SHP77 treated with DMSO at 0.1 percent for 48 hours (cell line): Measurements from ENCODE around the gene NIPA2.

Source experiments
- DNase-seq: peaks from one replicate; lab custom pipeline; 2025; lab: John Stamatoyannopoulos, UW

NIPA2 gene

DNA sequence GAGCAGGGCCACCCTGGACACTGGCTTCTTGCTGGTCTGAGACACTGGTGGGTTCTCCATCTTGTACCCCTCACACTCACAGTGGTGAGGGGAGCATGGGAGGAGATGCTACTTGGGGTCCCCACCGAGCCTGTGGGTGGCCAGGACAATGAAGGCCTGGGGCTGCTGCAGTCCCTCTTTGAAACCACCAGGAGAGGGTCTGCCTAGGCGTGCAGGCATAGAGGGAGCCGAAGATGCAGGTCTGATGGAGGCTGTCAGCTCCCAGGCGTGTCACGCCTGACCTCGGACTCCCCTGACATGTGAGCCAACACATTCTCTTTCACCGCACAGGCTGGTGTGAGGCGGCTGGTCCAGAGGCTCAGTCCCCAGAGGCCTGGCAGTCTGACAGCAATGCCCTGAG is 39.1 kb downstream of the NIPA2 start:
- no peak for DNase-seq

DNA sequence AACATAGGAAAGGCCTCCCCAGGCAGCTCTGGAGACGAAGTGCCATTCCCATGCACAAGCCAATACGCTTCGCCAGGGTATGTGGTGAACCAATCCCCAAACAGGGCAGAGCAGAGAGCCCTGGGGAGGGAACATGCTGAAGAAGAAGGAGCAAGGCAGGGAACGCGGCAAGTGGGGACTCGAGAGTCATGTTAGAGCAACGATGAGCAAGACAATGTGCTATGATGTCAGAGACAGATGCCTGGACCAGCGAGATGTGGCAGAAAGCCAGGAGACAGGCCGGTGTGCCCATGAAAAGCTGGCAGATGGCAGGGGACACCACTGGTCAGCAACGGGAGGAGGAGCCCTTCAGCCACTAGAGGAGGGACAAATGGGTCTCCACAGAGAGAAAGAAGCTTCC is 39.6 kb downstream of the NIPA2 start:
- peak; percentile 74 for DNase-seq

DNA sequence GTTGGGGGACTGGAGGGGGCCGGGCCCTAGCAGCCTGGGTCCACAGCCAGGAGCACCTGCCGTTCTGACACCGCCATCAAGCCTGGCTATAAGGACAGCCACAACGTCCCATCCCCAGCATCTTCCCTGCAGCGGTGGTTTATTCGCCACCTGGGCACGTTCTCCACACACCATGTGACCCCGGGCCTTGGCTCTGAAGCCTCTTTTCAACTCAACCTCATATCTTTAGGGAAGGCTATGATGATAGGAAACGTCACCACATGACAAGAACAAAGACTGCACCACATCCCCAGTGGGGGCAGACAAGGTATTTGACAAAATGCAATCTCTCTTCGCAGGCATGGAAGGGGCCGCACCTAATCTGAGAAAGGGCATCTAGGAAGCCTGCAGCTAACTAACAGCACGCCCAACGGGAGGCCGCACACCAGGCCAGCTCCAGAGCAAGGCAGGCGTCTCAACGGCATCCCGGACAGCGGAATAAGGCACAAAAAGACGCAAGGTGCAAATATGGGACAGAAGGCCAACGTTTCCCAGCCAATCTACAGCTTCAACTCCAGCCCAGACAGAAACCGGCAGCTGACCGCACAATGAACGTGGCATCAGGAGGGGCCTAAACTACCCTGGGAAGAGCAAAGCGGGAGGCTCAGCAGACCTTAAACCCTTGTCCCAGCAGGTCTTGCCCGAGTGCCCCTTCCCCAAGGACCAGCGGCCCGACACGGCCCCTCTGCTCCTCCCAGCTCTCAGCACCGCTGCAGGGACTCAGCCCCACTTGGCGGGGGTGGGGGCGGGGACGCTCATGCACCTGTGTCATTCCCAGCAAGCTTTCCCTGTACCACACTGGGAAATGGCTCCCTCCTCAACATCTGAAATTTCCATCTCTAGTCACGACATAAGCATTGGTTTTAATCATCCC is 41.9 kb downstream of the NIPA2 start:
- no peak for DNase-seq

DNA sequence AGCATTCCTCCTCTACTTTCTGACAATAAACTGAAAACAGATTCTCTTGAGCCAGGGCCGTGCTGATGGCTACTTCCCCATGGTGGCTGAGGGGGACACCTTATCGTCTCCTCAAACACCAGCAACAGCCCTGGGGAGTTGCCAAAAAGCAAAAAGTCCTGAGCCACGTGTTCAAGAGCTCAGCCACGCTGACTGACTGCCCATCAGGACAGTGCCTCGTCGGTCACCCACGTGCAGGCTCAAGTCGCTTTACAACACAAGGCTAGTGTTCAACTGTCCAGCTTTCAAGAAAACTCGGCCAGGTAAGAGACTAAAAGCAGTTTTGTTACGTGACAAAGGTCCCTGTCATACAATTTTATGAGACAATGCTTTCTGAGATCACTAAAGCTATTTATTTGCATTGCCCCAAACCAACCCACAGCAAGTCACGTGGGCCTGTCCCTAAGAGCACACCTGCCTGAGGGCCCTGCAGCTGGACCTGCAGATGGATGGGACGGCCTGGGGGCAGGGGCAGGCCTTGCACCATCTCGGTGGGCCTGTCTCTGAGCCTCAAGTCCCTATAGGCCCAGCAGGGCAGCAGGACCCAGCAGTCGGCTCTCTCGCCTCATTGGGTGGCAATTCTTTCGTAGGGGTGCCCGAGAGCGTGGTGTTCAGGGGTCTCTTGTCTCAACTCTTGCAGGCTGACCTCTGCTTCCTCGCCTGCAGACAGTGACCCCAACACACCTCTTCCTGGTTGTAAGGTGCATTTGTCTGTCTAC is 42.7 kb downstream of the NIPA2 start:
- DNase-seq = no peak

DNA sequence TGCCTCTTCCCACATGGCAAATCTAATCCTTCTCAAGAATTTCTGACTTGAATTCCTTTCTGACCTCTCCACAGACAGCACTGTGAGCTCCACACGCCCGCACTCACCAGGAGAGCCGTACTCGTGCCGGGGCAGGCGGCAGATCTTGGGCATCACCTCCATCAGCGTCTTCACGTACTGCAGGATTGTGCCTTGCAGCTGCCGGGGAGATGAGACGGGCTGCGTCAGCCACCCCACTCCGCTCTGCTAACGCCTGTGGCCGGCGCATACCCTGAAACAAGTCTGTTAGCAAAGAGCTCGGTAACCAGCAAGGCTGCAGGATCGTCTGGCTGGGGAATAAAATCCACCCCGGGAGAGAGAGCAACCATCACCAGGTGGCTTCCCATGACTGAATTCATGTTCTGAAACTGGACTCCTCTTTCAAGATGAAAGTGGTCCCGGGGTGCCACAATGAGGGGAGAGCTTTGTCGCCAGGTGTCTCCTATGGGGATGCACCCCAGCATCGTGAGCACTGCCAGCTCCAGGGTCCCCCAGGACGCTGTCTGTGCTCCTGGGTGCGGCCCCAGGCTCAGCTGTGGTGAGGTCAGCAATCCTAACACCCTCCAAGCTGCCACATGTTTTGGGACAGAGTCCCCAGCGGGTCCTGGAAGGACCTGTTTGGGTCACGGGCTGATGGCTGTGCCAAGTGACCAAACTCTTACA is 43.4 kb downstream of the NIPA2 start:
- DNase-seq = no peak

DNA sequence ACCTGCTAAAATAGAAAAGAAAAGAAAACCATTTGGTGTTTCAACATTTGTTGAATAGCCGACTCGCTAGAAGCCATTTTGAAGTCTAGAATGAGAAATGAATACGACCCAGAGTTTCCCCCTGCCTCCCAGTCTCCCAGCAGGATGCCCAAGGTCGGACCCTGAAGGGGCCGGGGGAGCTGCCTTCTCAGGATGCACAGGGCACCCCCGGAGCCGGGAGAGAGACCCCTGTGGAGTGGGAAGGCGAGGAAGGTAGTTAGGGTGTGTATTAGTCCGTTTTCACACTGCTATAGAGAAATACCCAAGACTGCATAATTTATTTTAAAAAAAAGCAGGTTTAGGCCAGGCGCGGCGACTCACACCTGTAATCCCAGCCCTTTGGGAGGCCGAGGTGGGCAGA is 44.7 kb downstream of the NIPA2 start:
- DNase-seq = no peak

DNA sequence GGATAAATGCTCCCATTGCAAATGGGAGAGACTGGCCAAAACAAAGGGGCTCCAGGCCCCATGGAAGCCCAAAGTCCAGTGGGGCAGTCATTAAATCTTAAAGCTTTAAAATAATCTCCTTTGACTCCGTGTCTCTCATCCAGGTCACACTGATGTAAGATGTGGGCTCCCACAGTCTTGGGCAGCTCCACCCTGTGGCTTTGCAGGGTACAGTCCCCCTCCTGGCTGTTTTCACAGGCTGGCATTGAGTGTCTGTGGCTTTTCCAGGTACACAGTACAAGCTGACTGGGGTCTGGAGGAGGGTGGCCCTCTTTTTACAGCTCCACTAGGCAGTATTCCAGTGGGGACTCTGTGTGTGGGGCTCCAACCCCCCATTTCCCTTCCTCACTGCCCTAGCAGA is 45.9 kb downstream of the NIPA2 start:
- DNase-seq = no peak

DNA sequence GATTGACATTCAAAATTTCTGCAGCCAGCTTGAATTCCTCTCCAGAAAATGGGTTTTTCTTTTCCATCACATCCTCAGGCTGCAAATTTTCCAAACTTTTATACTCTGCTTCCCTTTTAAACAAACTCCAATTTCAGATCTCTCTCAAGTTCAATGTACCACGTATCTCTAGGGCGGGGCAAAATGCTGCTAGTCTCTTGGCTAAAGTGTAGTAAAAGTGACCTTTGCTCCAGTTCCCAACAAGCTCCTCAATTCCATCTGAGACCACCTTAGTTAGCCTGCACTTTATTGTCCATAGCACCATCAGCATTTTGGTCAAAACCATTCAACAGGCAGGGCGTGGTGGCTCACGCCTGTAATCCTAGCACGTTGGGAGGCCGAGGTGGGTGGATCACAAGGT is 46.7 kb downstream of the NIPA2 start:
- DNase-seq = no peak

DNA sequence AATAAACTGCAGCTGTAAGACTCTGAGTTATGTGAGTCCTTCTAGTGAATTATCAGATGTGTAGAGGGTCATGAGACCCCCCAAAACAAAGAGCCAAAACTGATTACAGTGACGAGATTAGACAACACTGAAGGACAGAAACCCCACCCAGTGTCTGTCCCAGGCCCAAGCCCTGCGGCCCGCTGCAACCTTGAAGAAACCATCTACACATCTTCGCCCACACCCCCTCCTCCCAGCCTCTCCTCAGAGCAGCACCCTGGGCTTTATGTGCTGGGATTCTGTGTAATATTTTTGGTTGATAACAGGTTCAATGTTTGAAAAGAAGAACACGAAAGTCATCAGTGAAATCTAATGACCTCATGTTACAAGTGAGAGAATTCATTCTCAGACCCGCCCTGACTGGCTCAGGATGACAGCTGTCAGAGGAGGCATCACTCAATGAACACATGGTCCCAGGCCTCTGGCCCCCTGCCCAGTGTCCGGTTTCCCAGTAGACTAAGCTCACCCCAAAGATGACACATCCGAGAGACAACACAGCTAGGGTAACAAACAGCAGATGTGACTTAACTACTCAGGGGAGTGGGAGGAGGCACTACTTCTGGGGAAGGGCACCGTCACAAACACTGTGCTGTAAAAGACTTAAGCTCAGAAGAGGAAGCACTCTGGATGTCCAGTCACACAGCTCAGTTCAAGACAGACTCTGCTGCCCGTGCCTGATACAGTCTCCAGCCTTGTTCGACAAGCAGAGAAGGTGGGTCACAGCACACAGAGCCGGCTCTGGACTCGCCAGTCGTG is 48.9 kb downstream of the NIPA2 start:
- DNase-seq = no peak

DNA sequence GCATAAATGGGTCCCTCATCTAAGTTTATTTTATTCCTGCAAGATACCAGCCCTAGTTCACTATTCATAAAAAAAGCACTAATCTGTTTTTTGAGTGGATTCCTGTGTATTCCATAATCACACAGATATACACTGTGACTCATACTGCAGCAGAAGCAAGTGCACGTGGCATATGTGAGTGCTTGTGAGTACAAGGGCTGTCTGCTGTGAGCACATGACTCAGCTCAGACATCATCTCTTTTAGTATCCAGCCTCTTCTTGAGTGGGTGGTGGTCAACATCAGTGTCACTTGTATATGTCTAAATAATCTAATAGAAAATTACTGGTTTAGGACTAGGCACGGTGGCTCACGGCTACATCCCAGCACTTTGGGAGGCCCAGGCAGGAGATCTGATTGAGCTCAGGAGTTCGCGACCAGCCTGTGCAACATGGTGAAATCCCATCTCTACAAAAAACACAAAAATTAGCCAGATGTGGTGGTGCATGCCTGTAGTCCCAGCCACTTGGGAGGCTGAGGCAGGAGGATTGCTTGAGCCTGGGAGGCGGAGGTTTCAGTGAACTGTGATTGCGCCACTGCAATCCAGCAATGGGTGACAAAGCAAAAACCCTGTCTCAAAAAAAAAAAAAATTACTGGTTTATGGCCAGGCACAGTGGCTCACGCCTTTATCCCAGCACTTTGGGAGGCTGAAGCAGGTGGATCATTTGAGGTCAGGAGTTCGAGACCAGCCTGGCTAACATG is 49.8 kb downstream of the NIPA2 start:
- DNase-seq = no peak

DNA sequence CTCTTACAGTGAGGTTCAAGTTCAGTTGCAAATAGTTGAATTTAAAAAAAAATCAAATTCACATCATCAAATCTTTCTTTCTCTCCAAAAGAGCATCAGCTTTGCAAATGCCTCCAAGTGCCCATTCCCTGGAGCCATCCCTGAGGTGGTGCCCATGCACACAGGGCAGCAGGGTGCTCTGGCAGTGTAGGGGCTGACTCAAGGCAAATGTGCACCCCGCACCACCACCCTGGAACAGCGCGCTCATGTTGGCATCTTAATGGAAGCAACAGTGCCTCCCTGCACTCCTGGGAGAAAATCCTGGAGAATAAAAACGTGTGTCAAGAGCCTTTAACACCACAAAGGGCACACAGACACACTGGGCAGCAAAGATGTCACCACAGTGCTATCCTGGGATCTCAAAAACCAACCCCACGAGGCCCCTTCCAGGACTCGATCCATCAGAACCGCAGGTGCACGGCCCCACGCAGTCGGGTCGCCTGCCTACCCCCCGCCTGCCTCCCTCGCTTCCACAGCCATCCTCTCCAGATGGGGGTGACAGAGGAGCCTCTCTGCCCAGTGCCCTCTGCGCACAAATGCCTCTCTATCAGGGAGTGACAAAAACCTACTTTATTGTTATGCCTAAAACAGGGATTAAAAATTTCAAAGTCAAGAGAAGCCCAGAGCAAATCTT is 50.8 kb downstream of the NIPA2 start:
- DNase-seq = no peak

DNA sequence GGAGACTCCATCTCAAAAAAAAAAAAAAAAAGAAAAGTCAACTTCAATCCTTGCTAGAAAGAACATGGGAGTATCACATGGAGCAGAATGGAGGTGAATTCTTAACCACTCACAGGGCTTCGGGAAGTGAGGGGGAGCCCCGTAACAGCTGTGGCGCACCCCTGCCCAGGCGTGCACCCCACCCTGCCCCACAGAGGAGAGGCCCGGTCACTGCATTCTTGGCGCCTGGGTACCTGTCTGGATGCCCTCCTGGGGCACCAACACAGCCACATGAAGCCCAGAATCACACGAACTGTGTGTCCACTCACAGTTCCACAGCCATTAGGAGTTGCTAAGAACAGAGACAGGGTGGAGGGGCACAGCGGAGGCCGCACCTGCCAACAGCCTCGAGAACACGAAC is 51.8 kb downstream of the NIPA2 start:
- DNase-seq = no peak

DNA sequence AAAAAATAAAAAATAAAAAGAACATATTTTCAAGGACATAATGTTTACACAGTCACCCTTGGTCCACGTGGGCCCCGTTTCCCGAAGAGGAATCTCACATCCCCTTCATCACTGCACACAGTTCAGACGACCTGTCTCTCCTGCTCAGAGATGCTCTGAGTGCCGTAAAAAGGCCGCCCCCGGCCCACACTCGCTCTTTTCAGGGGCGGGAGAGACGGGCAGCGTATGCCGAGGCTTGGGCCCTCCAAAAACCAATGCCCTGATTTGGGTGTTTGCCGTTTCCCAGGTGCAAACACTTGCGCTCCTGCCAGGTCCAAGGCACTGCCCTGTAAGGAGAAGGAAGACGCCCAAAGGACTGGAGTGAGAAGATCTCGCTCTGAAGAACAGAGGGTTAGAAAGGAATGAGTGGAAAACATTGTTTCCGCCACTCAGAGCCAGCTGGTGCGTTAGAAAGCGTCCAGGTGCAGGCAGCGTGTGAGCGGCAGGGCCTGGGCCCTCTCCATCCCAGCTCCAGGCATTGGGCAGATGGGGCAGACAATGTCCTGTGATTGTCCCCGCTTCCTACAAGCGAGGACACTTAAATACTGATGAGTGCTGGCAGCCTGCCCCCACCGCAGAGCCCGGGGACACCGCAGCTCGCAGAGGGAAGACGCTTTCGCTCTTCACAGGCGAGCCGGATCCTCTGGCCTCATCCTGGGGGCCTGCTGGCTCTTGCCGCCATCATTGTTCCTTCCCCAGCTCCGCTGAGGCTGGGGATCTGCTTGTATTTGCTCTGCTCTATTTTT is 53.2 kb downstream of the NIPA2 start:
- DNase-seq = no peak

DNA sequence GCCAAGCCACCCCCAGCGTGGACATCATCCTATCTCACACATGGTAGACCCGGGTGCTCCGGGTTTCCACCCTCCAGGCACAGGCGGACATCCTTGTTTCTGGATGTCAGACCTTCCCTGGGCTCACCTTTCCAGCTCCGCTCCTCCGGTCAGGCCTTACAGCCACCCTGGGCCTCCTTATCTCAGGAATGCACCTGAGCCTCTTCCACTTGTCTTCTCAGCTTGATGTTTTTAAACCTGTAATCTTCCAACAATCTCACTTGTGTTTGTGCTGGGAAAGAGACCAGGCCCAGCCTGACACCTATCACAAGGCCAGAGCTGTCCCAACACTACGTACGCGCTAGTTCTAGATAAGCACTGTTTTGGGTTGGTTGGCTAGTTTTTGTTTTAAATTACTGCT is 53.9 kb downstream of the NIPA2 start:
- DNase-seq = no peak

DNA sequence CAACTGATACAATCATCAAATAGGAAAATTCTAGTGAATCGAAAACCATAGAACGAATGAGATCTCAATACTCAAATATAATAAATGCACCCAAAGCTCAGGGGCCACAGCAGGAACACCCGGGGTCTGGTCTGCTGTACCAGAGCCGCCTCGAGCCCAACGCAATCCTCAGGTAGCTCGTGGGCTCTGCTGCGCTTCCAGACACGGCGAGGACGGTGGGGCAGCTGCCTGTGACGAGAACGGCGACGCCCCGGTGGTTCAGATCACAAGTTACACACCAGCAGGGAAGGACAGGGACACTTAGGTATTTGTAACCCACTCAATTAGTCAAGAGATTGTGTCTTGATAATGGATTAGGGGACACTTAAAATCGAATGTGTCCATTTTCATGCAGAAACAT is 54.6 kb downstream of the NIPA2 start:
- no peak for DNase-seq

DNA sequence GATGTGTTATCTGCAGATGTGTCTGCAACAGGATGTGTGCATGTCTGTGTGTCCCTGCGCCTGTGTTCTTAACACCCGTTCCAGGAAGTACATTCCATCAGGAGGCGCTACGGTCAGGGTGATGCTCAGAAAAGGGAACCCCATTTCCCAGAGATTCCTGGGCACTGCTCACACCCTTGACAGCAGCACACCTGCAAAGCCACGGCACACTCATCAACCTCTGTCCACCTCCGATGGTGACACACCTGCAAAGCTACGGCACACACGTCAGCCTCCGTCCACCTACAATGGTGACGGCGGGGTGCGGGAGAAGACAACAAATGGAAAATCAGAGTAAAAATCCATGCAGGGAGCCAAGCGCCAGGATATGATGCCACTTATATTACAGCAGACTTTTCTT is 55.4 kb downstream of the NIPA2 start:
- DNase-seq = no peak

DNA sequence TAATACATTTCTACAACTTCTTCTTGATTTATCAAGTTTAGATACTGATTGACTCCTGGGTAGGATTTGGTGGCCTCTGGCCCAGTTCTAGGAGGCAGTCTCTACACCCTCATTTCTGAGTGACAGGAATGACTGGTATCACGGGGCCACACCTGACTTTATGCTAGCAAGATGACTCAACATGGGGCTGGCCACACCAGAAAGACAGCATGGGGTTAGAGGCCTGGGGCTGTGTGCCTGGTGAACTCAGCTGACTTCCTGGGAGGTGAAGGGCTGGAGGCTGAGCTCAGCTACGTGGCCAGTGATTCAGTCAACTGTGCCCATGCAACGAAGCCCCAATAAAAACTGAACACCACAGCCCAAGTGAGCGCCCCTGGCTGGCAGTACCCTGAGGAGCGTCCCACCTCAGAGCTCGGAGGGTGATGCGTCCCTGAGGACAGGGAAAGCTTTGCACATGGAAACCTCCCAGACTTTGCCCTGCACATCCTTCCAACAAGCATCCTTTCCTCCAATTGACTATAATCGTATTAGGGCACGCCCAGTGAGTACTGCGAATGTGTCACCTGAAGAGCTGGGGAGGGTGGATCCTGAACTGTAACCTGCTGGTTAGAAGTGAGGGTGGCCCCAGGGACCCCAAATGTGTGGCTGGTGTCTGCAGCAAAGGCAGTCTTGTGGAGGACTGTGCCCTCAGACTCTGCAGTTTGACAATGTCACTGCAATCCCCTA is 57.2 kb downstream of the NIPA2 start:
- DNase-seq = no peak

DNA sequence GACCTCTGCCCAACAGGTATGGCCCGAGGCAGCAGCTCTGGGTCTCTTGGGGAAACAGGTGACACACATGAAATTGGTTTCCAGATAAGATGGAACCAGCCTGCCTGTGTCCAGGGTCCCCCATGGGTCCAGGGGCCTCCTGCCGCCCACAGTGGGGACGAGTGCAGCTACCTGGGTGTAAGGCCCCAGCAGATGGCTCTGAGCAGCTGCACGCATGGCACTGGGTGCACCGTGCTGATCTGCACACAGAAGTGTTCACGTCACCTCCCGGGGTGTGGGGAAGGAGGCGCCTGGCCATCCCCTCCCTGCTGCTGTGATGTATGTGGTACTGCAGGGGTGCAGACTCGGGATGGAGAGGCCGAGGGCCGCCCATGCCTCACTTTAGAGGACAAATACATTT is 63.6 kb downstream of the NIPA2 start:
- DNase-seq = no peak

DNA sequence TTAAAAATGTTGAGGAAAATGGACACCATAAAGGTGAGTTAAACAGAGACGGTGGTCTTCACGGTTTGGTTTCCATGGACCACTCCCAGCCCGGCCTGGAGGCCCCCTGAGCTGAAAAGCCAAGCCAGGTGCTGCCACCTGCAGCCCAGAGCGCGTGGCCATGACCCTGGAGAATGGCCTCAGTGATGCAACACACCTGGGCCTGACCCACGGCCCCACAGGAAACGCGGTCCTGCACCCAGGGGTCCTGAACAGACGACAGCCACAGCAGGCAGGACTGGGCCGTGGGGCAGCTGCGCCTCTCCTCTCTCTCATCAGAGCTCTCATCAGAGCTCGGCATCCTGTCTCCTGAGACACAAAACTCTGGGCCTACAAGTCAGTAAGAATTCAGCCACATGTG is 64.1 kb downstream of the NIPA2 start:
- DNase-seq = no peak
